SH-SY5Y (cell line): ENCODE measurements around the gene DHCR7.

ENCODE experiments used
- GATA2 ChIP-seq: IDR thresholded peaks from 2 replicates; pipeline ENCODE4 v1.6.1; 2011; ENCODE audit warnings: mild to moderate bottlenecking, low read depth, low read length
- GATA3 ChIP-seq: IDR thresholded peaks from 2 replicates; pipeline ENCODE4 v1.6.1; 2011; ENCODE audit warnings: low read depth, mild to moderate bottlenecking, low read length, moderate library complexity

DNA sequence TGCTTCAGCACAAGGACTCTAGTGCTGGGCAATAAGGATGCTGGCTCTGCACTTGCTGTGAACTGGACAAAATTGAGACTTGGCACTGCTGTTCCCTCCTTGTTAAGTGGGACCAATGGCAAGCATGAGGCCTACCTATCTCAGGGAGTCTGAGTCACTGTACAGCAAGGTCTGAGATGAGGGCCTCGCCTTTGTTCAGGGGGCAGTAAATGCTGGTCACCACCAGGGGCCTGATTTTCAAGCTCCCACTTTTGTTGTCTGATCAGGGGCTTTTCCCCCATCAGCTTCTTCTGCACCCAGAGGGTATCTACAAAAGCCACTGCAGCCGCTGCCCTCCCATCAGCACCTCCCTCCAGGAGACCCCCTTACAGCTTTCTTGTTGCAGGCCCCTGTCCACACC, 22.8 kb downstream of the DHCR7 start:
- no peak for TF ChIP-seq GATA3
- no peak for TF ChIP-seq GATA2
